HEK293 (cell line): Measurements from ENCODE around the gene PRKAG2.

Experiments
- CTCF ChIA-PET: fragments of 350-600 bp; formaldehyde crosslinking; extraction: SDS; loops from one replicate; lab custom pipeline; 2021; ENCODE audit warnings: antibody characterized with exemption; lab: Yijun Ruan, JAX
- POLR2A ChIA-PET: fragments of 300-600 bp; formaldehyde crosslinking; extraction: SDS; loops from one replicate; lab custom pipeline; 2020; ENCODE audit warnings: antibody characterized with exemption, inconsistent platforms; lab: Yijun Ruan, JAX
- H3K27ac ChIP-seq: fragments of 200-500 bp; sonication (Bioruptor generic); 2 replicates; pipeline ENCODE4 v1.5.1; 2014; ENCODE audit warnings: low read depth, low read length, control low read depth, inconsistent platforms; ENCODE audit errors: extremely low read depth
- H3K36me3 ChIP-seq, 2 experiments: fragments of 200-500 bp in 1 of 2; sonication (Bioruptor generic) in 1 of 2; 1 replicate in 1 of 2; 2 replicates in 1 of 2; pipeline ENCODE4 v1.5.1; 2014 to 2017; ENCODE audit warnings: inconsistent platforms in 2 of 2, low read length in 2 of 2; ENCODE audit not compliant: control insufficient read depth in 2 of 2, insufficient read depth in 1 of 2
- H3K4me1 ChIP-seq: fragments of 200-500 bp; sonication (Bioruptor generic); 2 replicates; pipeline ENCODE4 v1.5.1; 2014; ENCODE audit warnings: mild to moderate bottlenecking, low read length, inconsistent platforms; ENCODE audit not compliant: control insufficient read depth, insufficient read depth
- H3K4me3 ChIP-seq: 2 replicates; pipeline ENCODE4 v1.5.1; 2011; ENCODE audit warnings: low read depth, mild to moderate bottlenecking, control low read depth, low read length, moderate library complexity
- H3K9me3 ChIP-seq: fragments of 200-500 bp; sonication (Bioruptor generic); 2 replicates; pipeline ENCODE4 v1.5.1; 2014; ENCODE audit warnings: low read depth, low read length, inconsistent platforms; ENCODE audit not compliant: control insufficient read depth, insufficient read depth
- ATF2 ChIP-seq: fragments of 450-650 bp; formaldehyde crosslinking; IDR thresholded peaks from 2 replicates; pipeline ENCODE4 v1.5.1; 2016; ENCODE audit warnings: missing biosample characterization, missing genetic modification characterization, low read depth
- PRDM4 ChIP-seq: fragments of 450-650 bp; formaldehyde crosslinking; IDR thresholded peaks from 2 replicates; pipeline ENCODE4 v1.5.1; 2017; ENCODE audit warnings: missing biosample characterization, missing genetic modification characterization
- TSHZ1 ChIP-seq: fragments of 450-650 bp; formaldehyde crosslinking; IDR thresholded peaks from 2 replicates; pipeline ENCODE4 v1.5.1; 2016; ENCODE audit warnings: missing biosample characterization, missing genetic modification characterization, borderline replicate concordance
- ZNF239 ChIP-seq: fragments of 450-650 bp; formaldehyde crosslinking; IDR thresholded peaks from 2 replicates; pipeline ENCODE4 v1.5.1; 2016; ENCODE audit warnings: missing biosample characterization, missing genetic modification characterization
- ZNF280C ChIP-seq: fragments of 450-650 bp; formaldehyde crosslinking; IDR thresholded peaks from 2 replicates; pipeline ENCODE4 v1.5.1; 2016; ENCODE audit warnings: missing biosample characterization, missing genetic modification characterization
- ZNF366 ChIP-seq: fragments of 450-650 bp; formaldehyde crosslinking; conservative IDR thresholded peaks from 2 replicates; pipeline ENCODE4 v1.5.1; 2016; ENCODE audit warnings: missing biosample characterization, missing genetic modification characterization
- ZNF394 ChIP-seq: fragments of 450-650 bp; formaldehyde crosslinking; IDR thresholded peaks from 2 replicates; pipeline ENCODE4 v1.5.1; 2016; ENCODE audit warnings: missing biosample characterization, missing genetic modification characterization, mild to moderate bottlenecking, moderate library complexity, borderline replicate concordance
- ZNF473 ChIP-seq: fragments of 450-650 bp; formaldehyde crosslinking; IDR thresholded peaks from 2 replicates; pipeline ENCODE4 v1.5.1; 2017; ENCODE audit warnings: missing biosample characterization, missing genetic modification characterization
- ZNF639 ChIP-seq: fragments of 450-650 bp; formaldehyde crosslinking; IDR thresholded peaks from 2 replicates; pipeline ENCODE4 v1.5.1; 2016; ENCODE audit warnings: missing biosample characterization, missing genetic modification characterization
- ZNF776 ChIP-seq: fragments of 450-650 bp; formaldehyde crosslinking; IDR thresholded peaks from 2 replicates; pipeline ENCODE4 v1.5.0; 2017; ENCODE audit warnings: missing biosample characterization, missing genetic modification characterization, borderline replicate concordance

The PRKAG2 gene

GRCh38 chr7:151679071-151679708 lies 197.7 kb downstream of the PRKAG2 start:
- ChIA-PET CTCF (interaction anchor here (0.6 kb wide), 1 partner anchor 100 kb away, joined by 3 read pairs; no protein-coding TSS in a partner anchor), POLR2A (interaction anchor here (0.5 kb wide), 1 partner anchor 81 kb away, joined by 3 read pairs; no protein-coding TSS in a partner anchor)
- Histone ChIP-seq H3K9me3 (no peaks in the 10 kb centered on the region), H3K36me3 (no peaks in the 10 kb centered on the region), H3K4me1 (no peaks in the 10 kb centered on the region), H3K4me3 (no peak overlapping the region), H3K27ac (no peak overlapping the region)
- TF ChIP-seq ZNF280C (tag by site-specific recombination) (no peak), ZNF394 (tag by site-specific recombination) (no peak), ZNF366 (tag by site-specific recombination) (no peak), PRDM4 (tag by site-specific recombination) (no peak), ATF2 (tag by site-specific recombination) (no peak), ZNF639 (tag by site-specific recombination) (no peak), TSHZ1 (tag by site-specific recombination) (no peak)

GRCh38 chr7:151678227-151678604 lies 198.7 kb downstream of the PRKAG2 start:
- CTCF ChIA-PET: interaction anchor here (0.6 to 1.6 kb wide), 2 partner anchors 27 to 99 kb away, joined by 3 to 5 read pairs; no protein-coding TSS in a partner anchor
- TF ChIP-seq ZNF776 (no peak), ZNF239 (tag by site-specific recombination) (no peak), ZNF473 (tag by site-specific recombination) (no peak)
- POLR2A ChIA-PET: no interaction called here
- H3K4me3 ChIP-seq: no peak overlapping the region
- H3K4me1 ChIP-seq: no peaks in the 10 kb centered on the region
- no peaks in the 10 kb centered on the region for H3K36me3 ChIP-seq
- H3K9me3 ChIP-seq: no peaks in the 10 kb centered on the region
- H3K27ac ChIP-seq: no peak overlapping the region
